Measurements from ENCODE around the gene LY9.
"Not testable (repeated sequence)": the region's sequence is repeated elsewhere in the genome, so short reads cannot be mapped to it uniquely, and the experiment has no call there.

DNA sequence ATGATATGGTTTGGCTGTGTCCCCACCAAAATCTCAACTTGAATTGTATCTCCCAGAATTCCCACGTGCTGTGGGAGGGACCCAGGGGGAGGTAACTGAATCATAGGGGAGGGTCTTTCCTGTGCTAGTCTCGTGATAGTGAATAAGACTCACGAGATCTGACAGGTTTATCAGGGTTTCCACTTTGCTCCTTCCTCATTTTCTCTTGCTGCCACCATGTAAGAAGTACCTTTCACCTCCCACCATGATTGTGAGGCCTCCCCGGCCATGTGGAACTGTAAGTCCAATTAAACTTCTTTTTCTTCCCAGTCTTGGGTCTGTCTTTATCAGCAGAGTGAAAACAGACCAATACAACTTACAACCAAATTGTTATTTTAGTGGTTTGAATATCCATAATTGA, 71.7 kb downstream of the LY9 start:
- TF ChIP-seq, protein P1, sequence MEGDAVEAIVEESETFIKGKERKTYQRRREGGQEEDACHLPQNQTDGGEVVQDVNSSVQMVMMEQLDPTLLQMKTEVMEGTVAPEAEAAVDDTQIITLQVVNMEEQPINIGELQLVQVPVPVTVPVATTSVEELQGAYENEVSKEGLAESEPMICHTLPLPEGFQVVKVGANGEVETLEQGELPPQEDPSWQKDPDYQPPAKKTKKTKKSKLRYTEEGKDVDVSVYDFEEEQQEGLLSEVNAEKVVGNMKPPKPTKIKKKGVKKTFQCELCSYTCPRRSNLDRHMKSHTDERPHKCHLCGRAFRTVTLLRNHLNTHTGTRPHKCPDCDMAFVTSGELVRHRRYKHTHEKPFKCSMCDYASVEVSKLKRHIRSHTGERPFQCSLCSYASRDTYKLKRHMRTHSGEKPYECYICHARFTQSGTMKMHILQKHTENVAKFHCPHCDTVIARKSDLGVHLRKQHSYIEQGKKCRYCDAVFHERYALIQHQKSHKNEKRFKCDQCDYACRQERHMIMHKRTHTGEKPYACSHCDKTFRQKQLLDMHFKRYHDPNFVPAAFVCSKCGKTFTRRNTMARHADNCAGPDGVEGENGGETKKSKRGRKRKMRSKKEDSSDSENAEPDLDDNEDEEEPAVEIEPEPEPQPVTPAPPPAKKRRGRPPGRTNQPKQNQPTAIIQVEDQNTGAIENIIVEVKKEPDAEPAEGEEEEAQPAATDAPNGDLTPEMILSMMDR (IDR thresholded peaks at IDR 0.05), result not testable (repeated sequence)
- TF ChIP-seq ZFX (IDR thresholded peaks at IDR 0.05; ENCODE audit: borderline replicate concordance), result not testable (repeated sequence)
